ENCODE measurements around the gene ANKRD24.

The ANKRD24 gene

DNA sequence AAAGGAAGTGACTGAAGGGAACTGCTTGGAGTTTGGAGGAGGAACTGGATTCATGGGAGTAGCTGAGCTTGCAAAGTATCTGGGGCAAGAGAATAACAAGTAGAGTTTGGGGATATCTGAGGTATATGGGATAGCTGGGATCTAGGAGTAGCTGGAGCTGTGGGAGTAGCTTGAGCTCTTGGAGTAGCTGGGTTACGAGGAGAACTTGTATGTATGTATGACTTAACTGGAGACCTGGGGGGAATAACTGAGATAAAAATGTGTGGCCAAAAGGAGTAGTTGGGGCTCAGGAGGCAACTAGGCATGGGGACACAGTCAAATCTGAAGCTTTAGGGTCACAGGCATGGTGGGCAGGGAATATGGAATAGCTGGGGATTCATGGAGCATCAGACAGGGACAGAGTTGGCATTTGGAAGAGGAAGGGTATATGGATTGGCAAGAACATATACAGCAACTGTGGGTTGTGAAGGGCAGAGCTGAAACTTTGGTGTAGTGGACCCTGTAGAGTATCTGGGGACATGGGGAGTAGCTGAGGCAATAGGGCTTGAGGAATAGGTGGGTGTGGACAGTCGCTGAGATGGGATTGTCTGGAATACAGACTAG lies 18.6 kb downstream of the ANKRD24 start:
- no peak for DNase-seq (ENCODE audit: low spot score)
- Histone ChIP-seq H3K27ac (no peak overlapping the region), H3K4me3 (no peak overlapping the region)
- TF ChIP-seq, protein P1, sequence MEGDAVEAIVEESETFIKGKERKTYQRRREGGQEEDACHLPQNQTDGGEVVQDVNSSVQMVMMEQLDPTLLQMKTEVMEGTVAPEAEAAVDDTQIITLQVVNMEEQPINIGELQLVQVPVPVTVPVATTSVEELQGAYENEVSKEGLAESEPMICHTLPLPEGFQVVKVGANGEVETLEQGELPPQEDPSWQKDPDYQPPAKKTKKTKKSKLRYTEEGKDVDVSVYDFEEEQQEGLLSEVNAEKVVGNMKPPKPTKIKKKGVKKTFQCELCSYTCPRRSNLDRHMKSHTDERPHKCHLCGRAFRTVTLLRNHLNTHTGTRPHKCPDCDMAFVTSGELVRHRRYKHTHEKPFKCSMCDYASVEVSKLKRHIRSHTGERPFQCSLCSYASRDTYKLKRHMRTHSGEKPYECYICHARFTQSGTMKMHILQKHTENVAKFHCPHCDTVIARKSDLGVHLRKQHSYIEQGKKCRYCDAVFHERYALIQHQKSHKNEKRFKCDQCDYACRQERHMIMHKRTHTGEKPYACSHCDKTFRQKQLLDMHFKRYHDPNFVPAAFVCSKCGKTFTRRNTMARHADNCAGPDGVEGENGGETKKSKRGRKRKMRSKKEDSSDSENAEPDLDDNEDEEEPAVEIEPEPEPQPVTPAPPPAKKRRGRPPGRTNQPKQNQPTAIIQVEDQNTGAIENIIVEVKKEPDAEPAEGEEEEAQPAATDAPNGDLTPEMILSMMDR (IDR thresholded peaks at IDR 0.05), result no peak

DNA sequence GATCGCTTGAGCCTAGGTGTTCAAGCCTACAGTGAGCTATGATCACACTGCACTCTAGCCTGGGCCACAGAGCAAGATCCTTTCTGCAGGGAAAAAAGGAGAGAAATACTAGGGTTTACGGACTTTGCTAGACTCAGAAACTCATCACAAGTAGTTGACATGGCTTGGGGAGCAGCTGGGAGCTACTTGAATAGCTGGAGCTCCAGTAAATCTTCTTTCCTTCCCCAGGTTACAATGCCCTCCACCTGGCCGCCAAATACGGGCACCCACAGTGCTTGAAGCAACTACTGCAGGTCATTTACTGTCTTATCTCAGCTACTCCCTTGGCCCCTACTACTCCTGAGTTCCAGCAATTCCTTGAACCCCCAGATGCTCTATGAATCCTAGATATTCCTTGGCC lies 19.3 kb downstream of the ANKRD24 start:
- DNase-seq (ENCODE audit: low spot score), result no peak
- Histone ChIP-seq H3K27ac (no peak overlapping the region), H3K4me3 (no peak overlapping the region)
- TF ChIP-seq, protein P1 (IDR thresholded peaks at IDR 0.05), result no peak

- no peak overlapping the region for H3K27ac ChIP-seq
- TF ChIP-seq, protein P1 (IDR thresholded peaks at IDR 0.05), result no peak
- no peak for DNase-seq (ENCODE audit: low spot score)
- H3K4me3 ChIP-seq, result no peak overlapping the region
These were observed 24.5 kb downstream of the ANKRD24 start for GRCh38 chr19:4206818-4207484.

- no peak for DNase-seq (ENCODE audit: low spot score)
- no peak overlapping the region for H3K27ac ChIP-seq
- TF ChIP-seq, protein P1 (IDR thresholded peaks at IDR 0.05), result no peak
- no peak overlapping the region for H3K4me3 ChIP-seq
These were observed 26.1 kb downstream of the ANKRD24 start for GRCh38 chr19:4208385-4209094.

- DNase-seq (ENCODE audit: low spot score), result no peak
- Histone ChIP-seq H3K27ac (no peak overlapping the region), H3K4me3 (no peak overlapping the region)
- TF ChIP-seq, protein P1 (IDR thresholded peaks at IDR 0.05), result no peak
These were observed 27.8 kb downstream of the ANKRD24 start for GRCh38 chr19:4210166-4210731.

DNA sequence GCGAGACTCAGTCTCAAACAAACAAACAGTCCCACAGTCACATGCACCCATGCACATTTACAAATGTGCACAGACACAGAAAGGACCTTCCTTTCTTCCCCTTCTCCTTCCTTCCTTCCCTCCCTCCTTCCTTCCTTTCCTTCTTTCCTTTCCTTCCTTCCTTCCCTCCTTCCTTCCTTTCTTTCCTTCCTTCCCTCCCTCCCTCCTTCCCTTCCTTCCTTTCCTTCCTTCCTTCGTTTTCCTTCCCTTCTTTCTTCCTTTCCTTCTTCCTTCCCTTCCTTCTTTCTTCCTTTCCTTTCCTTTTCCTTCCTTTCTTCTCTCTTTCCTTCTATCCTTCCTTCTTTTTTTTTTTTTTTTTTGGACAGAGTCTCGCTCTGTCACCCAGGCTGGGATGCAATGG lies 30.6 kb downstream of the ANKRD24 start:
- DNase-seq (ENCODE audit: low spot score), result no peak
- Histone ChIP-seq H3K27ac (no peak overlapping the region), H3K4me3 (no peak overlapping the region)
- TF ChIP-seq, protein P1 (IDR thresholded peaks at IDR 0.05), result no peak

Measured in coronary artery (tissue), 2 donors.